T-helper 1 cell treated with Interleukin-12 subunit alpha and Interleukin-12 subunit beta and Interleukin-4 antibody, amounts not matched to agents 30 ng/mL and 1 ng/mL, for 36 hours (primary cell): Measurements from ENCODE around the gene TRIM60. TPM values are rescaled to one million over a fixed set of nuclear protein-coding genes. Genes with fewer than 3 reads are reported as not detected.
"Not testable (repeated sequence)": the region's sequence is repeated elsewhere in the genome, so short reads cannot be mapped to it uniquely, and the experiment has no call there.

Experiments
- intact Hi-C: fragments of 100-400 bp; cut with micrococcal nuclease; formaldehyde crosslinking; loops from one replicate; pipeline ENCODE4 v1.15.1; 2024
- total RNA-seq: library from RNA; stranded (reverse); gene quantifications from 2 replicates; pipeline ENCODE4 v1.2.3, GENCODE V29; 2022

TRIM60 gene
- not detected in 2 replicates for total RNA-seq

DNA sequence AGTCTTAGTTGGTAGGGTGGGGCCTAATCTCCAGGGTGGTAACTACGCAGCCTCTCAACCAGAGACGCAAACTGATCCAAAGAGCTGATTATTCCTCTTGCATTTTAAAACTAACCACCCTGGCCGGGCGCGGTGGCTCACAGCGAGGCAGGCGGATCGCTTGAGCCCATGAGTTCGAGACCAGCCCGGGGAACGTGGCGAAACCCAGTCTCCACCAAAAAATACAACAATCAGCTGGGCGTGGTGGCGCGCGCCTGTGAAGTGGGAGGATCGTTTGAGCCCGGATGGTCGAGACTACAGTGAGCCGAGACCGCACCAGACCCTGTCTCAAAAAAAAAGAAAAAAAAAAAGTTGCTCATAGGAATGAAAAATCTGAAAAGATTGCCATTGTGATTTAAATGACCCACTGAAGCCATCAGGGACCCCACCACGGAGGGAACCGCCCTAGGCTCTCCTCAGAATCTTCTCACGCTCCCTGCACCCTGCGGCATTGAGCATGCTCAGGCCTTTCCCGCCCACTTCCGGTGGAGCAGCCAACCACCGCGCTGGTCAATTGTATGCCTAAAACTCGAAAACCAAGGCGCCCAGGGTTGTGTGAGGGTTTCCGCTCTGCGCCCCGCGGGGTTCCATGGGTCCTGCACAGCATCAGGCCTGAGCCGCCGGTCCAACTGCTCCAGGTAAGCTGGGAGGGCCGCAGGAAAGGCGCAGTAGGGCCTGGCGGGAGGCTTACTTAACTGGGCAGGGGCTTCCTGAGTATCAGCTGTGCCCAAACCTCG is at the start of gene TRIM60:
Gene TRIM60, plus strand, starts transcription at position 564 of the 776 bp plus-strand sequence. CDS start 8,074 bp downstream, outside the sequence.
- intact Hi-C loops = no loop called here

DNA sequence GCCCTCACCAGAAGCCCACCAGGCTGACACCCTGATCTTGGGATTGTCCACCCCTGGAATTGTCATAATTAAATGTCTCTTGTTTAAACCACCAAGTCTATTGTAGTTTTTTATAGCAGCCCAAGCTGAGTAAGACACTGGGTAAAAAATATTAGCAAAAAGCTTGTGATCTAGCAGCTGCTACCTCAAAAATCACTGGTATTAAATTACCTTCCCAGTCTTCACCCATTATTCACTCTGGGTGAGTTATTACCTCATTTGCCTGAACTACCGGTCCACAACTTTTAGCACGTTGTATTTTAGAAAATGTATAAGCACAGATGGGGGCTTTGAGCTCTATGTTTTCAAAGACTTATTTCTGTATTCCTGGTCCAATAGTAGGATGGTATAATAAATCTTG is 42.3 kb upstream of the TRIM60 start:
- intact Hi-C loops = no loop called here

DNA sequence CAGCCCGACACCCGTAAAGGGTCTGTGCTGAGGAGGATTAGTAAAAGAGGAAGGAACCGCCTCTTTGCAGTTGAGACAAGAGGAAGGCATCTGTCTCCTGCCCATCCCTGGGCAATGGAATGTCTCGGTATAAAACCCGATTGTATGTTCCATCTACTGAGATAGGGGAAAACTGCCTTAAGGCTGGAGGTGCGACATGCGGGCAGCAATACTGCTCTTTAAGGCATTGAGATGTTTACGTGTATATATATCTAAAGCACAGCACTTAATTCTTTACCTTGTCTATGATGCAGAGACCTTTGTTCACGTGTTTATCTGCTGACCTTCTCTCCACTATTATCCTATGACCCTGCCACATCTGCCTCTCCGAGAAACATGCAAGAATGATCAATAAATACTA is 41.0 kb upstream of the TRIM60 start:
- intact Hi-C loops = not testable (repeated sequence)

DNA sequence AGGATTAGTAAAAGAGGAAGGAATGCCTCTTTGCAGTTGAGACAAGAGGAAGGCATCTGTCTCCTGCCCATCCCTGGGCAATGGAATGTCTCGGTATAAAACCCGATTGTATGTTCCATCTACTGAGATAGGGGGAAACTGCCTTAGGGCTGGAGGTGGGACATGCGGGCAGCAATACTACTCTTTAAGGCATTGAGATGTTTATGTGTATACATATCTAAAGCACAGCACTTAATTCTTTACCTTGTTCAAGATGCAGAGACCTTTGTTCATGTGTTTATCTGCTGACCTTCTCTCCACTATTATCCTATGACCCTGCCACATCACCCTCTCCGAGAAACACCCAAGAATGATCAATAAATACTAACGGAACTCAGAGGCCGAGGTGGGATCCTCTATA is 35.7 kb upstream of the TRIM60 start:
- intact Hi-C loops = not testable (repeated sequence)

- intact Hi-C loops = no loop called here
Measured at GRCh38 chr4:164997324-164997723, 34.5 kb upstream of the TRIM60 start.

GRCh38 chr4:164997941-164998340 is 33.9 kb upstream of the TRIM60 start:
- intact Hi-C loops = no loop called here

GRCh38 chr4:164998526-164999080 is 33.2 kb upstream of the TRIM60 start:
- intact Hi-C loops = not testable (repeated sequence)

DNA sequence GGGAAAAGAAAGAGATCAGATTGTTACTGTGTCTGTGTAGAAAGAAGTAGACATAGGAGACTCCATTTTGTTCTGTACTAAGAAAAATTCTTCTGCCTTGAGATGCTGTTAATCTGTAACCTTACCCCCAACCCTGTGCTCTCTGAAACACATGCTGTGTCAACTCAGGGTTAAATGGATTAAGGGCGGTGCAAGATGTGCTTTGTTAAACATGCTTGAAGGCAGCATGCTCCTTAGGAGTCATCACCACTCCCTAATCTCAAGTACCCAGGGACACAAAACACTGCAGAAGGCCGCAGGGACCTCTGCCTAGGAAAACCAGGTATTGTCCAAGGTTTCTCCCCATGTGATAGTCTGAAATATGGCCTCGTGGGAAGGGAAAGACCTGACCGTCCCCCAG is 29.8 kb upstream of the TRIM60 start:
- intact Hi-C loops = not testable (repeated sequence)

GRCh38 chr4:165005352-165005925 is 26.4 kb upstream of the TRIM60 start:
- intact Hi-C loops = loop anchor here (5.0 kb wide), 1 partner anchor 82 kb away; no protein-coding TSS in a partner anchor

GRCh38 chr4:165006456-165006855 is 25.3 kb upstream of the TRIM60 start:
- intact Hi-C loops = loop anchor here (5.0 kb wide), 1 partner anchor 81 kb away; no protein-coding TSS in a partner anchor

DNA sequence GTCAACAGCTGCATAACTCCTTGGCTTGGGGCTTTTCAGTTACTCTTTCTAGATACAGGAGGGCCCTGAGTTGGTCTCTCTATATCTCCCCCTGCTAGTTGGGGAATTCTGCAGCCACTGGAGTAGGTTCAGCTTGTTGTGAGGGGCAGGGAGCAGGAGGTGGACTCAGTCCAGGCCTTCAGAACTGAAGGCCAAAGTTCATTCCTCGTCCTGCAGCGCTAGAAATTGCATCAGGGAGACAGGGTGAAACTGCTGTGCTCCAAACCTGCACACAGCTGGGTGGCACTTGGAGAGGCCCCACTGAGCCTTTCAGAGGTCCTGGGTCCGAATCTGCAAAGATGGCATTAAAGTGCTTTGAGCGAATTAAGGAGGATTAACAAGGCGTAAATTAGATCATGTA is 24.9 kb upstream of the TRIM60 start:
- intact Hi-C loops = loop anchor here (5.0 kb wide), 1 partner anchor 80 kb away; no protein-coding TSS in a partner anchor

DNA sequence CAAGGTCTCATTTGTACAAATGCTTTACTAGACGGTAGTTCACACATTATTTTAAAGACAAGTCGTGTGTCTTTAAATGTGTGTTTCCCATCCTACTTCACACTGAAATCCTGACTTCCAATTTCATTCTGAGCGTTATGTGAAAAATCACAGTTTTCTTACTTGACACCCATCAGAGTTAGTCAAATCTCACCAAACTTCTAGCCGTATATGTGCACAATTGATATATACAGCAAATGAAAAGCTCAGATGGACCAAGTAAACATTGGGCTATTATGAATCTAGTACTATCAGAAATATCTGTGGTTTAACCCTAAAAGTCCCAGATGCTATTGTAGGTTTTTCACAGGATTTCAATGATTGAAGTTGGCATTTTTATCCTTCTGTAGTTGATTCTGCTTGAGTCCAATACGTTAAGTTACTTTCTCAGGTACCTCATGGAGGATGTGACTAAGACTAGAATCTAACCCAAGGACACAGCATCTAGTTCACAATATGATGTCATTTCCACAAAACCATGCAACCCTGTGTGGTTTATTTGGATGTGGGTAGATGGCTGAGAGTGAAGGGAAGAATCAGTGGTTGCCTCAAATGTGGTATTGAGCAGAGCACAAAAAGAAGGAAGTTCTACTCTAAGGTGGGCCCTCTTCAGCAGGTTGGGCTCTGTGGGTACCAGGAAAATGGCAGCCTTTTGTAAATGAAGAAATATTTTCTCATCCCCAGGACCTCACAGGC is 22.1 kb upstream of the TRIM60 start:
- intact Hi-C loops = loop anchor here (1.0 to 5.0 kb wide), 6 partner anchors 33 to 318 kb away; partner anchors contain the start of genes MSMO1 and TRIM61

GRCh38 chr4:165010487-165010886 is 21.3 kb upstream of the TRIM60 start:
- intact Hi-C loops = loop anchor here (5.0 kb wide), 2 partner anchors 233 to 317 kb away; partner anchors contain the start of gene MSMO1

- intact Hi-C loops = loop anchor here (5.0 kb wide), 2 partner anchors 234 to 316 kb away; partner anchors contain the start of gene MSMO1
Measured at GRCh38 chr4:165010991-165011390, 20.8 kb upstream of the TRIM60 start.

- intact Hi-C loops = loop anchor here (5.0 kb wide), 2 partner anchors 234 to 316 kb away; partner anchors contain the start of gene MSMO1
Measured at GRCh38 chr4:165011403-165011802, 20.4 kb upstream of the TRIM60 start.

DNA sequence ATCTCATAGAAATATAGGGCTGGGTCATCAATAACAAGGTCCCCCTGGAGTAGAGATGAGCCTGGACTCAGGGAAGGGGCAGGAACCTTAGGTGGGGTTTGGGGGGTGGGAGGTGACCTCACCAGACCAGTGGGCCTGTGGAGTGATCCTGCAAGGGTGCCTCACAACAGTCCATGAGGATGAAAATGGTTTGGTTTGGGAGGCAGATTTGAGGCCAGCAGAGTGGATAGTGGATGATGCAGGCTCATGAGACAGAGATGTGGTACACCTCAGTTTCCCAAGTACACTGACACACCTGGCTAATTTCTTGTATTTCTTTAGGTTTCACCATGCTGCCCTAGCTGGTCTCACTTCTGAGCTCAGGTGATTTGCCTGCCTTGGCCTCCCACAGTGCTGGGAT is 18.1 kb upstream of the TRIM60 start:
- intact Hi-C loops = loop anchor here (5.0 kb wide), 2 partner anchors 236 to 314 kb away; partner anchors contain the start of gene MSMO1

GRCh38 chr4:165016971-165017370 is 14.8 kb upstream of the TRIM60 start:
- intact Hi-C loops = no loop called here

DNA sequence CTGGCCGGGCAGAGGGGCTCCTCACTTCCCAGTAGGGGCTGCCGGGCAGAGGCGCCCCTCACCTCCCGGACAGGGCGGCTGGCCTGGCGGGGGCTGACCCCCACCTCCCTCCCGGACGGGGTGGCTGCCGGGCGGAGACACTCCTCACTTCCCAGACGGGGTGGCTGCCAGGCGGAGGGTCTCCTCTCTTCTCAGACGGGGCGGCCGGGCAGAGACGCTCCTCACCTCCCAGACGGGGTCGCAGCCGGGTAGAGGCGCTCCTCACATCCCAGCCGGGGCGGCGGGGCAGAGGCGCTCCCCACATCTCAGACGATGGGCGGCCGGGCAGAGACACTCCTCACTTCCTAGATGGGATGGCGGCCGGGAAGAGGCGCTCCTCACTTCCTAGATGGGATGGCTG is 11.8 kb upstream of the TRIM60 start:
- intact Hi-C loops = not testable (repeated sequence)

GRCh38 chr4:165025782-165026181 is 6.0 kb upstream of the TRIM60 start:
- intact Hi-C loops = not testable (repeated sequence)

GRCh38 chr4:165027762-165028402 is 3.9 kb upstream of the TRIM60 start:
- intact Hi-C loops = no loop called here

DNA sequence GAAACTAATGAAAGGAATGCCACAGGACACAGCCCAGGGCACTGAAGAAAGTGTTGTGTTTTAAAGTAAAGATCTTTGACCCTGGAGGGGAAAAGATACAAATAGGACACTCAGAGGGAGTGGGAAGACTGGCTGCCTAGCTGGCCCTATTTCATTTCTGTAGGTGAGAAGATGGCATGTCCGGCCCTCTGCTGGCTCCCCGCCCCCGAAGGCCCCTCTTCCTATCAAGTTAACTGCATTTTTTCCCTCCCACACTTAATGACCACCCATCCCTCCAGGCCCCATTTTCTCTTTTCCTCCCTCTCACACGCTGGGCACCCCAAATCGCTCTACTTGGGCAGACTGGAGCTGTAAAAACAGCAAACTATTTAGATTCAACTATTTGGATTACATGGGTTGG is 16.4 kb downstream of the TRIM60 start:
- intact Hi-C loops = no loop called here
